GM18526 (cell line): ENCODE data around the gene CD177.

Experiments
- POLR2A ChIP-seq: IDR thresholded peaks from 3 replicates; pipeline ENCODE4 v1.6.1; 2011; ENCODE audit not compliant: insufficient read length; ENCODE audit errors: extremely low read depth

CD177 gene, protein sequence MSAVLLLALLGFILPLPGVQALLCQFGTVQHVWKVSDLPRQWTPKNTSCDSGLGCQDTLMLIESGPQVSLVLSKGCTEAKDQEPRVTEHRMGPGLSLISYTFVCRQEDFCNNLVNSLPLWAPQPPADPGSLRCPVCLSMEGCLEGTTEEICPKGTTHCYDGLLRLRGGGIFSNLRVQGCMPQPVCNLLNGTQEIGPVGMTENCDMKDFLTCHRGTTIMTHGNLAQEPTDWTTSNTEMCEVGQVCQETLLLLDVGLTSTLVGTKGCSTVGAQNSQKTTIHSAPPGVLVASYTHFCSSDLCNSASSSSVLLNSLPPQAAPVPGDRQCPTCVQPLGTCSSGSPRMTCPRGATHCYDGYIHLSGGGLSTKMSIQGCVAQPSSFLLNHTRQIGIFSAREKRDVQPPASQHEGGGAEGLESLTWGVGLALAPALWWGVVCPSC

GRCh38 chr19:43353606-43354304 is at the start of gene CD177:
TSS of gene CD177 (plus strand) at chr19:43353686. CDS start at chr19:43353715, 29 bp downstream.
- no peak for TF ChIP-seq POLR2A

- no peak for TF ChIP-seq POLR2A
These were observed 47.8 kb upstream of the CD177 start for GRCh38 chr19:43305642-43306041.

GRCh38 chr19:43306097-43306496 is 47.4 kb upstream of the CD177 start:
- no peak for TF ChIP-seq POLR2A

- TF ChIP-seq POLR2A, result no peak
These were observed 45.2 kb upstream of the CD177 start for GRCh38 chr19:43308244-43308815.

GRCh38 chr19:43309466-43309865 is 44.0 kb upstream of the CD177 start:
- no peak for TF ChIP-seq POLR2A

DNA sequence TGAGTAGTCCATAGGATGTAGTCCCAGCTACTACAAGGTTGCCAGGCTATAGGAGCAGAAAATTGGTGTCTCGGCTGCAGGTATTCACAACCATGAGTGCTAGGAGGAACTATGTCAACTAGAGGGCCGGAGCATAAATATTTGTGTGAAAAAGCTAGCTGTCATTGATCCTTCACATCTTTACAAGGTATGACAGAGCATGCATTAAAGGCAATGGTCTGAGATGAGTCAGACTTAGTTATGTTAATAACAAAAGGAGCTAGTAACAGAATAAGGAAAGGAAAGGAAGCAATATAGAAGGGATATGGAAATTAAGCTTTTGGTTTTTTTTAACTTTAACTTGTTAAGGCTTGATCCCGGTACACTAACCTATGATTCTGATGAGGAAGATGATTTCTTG is 43.3 kb upstream of the CD177 start:
- TF ChIP-seq POLR2A, result no peak

DNA sequence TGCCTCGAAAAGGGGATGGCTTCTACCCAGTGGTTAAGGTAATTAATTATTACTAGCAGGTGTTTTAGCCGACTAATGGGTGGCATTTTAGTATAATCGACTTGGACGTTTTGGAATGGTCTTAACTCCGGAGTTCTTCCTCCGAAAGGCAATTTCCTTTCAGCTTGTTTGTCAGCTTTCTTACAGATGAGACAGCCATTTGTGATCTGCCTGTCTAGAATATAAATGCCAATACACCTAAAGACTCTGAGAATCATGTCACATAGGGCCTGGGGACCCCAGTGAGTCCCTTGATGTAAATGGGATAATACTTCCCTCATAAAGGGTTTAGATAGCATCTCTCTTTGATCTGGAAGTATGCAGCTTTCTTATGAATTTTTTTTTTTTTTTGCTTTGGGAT is 42.2 kb upstream of the CD177 start:
- TF ChIP-seq POLR2A, result no peak

- TF ChIP-seq POLR2A, result no peak
These were observed 41.8 kb upstream of the CD177 start for GRCh38 chr19:43311706-43312105.

DNA sequence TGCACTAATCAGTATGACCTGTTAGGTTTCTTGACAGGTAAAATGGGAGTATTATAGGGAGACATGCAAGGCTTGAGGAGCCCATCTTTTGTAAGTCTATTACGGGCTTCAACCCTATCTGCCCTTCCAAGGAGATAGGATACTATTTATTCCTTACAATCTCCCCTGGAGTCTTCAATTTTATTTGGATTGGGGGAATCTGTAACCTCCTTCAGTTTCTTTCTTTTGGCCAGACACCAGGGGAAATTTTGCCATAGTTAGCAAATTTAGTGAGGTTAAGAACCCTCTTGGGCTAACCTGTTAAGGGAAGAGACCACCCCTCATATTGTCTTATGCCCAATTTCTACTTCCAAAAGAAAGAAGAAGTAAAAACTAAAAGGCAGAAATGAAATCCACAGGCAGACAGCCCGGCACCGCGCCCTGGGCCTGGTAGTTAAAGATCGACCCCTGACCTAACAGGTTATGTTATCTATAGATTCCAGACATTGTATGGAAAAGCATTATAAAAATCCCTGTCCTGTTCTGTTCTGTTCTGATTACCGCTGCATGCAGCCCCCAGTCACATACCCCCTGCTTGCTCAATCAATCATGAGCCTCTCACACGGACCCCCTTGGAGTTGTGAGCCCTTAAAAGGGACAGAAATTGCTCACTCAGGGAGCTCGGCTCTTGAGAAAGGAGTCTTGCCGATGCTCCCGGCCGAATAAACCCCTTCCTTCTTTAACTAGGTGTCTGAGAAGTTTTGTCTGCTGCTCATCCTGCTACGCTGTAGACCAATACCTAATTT is 39.6 kb upstream of the CD177 start:
- TF ChIP-seq POLR2A, result no peak

DNA sequence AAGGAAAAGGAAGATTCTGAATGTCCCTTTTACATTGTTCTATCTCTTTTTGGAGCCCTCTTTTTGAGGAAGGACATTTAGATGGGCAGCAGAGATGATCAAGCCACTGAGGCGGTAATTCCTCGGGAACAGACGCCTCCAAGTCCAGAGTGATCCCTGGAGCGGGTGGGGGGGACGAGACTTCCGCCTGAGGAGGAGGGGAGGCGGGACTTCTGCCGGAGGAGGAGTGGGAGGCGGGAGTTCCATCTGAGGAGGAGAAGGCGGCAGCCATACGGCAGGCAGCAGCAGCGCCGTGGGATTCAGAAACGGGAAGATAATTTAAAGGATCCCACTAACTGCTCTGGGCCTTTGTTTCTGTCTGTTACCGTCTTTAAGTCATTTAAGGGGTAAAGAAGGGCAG is 37.6 kb upstream of the CD177 start:
- TF ChIP-seq POLR2A, result no peak

- TF ChIP-seq POLR2A, result no peak
These were observed 36.7 kb upstream of the CD177 start for GRCh38 chr19:43316591-43317319.

- TF ChIP-seq POLR2A, result no peak
These were observed 35.3 kb upstream of the CD177 start for GRCh38 chr19:43318203-43318602.

DNA sequence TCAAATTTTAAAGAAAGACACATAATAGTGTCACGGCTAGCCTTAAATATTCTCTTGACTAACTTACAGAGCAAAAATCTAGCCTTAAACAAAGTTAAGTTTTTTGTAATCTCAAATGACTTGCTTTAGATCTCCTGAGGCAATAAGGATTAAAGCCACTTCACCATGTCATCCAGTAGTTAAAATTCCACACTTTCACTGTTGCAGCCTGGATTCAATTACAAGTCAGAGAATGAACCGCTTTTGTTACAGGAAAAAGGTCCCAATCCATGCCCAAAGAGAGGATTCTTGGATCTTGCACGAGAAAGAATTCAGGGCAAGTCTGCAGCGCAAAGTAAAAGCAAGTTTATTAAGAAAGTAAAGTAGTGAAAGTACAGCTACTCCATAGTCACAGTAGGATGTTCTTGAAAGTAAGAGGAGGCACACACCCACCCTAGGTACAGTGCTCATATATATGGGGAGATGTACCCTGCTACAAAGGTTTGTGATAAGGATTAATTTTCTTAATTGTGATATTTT is 34.6 kb upstream of the CD177 start:
- no peak for TF ChIP-seq POLR2A

DNA sequence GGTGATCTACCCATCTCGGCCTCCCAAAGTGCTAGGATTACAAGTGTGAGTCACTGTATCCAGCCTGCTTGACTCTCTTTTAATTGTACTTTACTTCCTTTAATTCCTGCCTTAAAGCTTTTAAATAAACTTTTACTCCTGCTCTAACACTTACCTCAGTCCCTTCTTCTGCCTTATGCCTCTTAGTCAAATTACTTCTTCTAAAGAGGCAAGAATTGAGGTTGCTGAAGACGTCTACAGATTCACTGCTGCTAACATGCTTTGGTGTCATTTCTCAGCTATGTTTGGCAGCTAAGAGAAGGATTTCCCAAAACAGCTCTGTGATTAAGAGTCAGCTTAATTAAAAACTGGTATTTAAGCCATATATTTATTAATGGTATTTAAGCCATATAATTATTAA is 32.9 kb upstream of the CD177 start:
- no peak for TF ChIP-seq POLR2A
